NCI-H2227 treated with DMSO at 0.1 percent for 48 hours (cell line): ENCODE results near the gene RNF26.

ENCODE experiments used
- DNase-seq: peaks from one replicate; lab custom pipeline; 2025; lab: John Stamatoyannopoulos, UW

RNF26 gene

GRCh38 chr11:119334174-119334930, at the start of gene RNF26:
Gene RNF26, plus strand, starts transcription at chr11:119334527. Its CDS starts 596 bp downstream, at chr11:119335123.
- DNase-seq: peak; percentile 89

- DNase-seq: no peak
Measured at GRCh38 chr11:119285431-119285830, 48.9 kb upstream of the RNF26 start.

GRCh38 chr11:119288219-119288618, 46.1 kb upstream of the RNF26 start:
- no peak for DNase-seq

GRCh38 chr11:119290894-119291497, 43.3 kb upstream of the RNF26 start:
- DNase-seq: no peak

GRCh38 chr11:119293461-119293860, 40.9 kb upstream of the RNF26 start:
- DNase-seq: no peak

GRCh38 chr11:119295178-119295577, 39.1 kb upstream of the RNF26 start:
- no peak for DNase-seq

- DNase-seq: no peak
Measured at GRCh38 chr11:119297938-119298337, 36.4 kb upstream of the RNF26 start.

- DNase-seq: no peak
Measured at GRCh38 chr11:119298726-119299125, 35.6 kb upstream of the RNF26 start.

- no peak for DNase-seq
Measured at GRCh38 chr11:119299416-119299815, 34.9 kb upstream of the RNF26 start.

GRCh38 chr11:119300198-119300964, 33.9 kb upstream of the RNF26 start:
- no peak for DNase-seq

GRCh38 chr11:119303227-119303718, 31.1 kb upstream of the RNF26 start:
- DNase-seq: no peak

GRCh38 chr11:119305556-119306372, 28.6 kb upstream of the RNF26 start:
- no peak for DNase-seq

GRCh38 chr11:119306373-119306890, 27.9 kb upstream of the RNF26 start:
- no peak for DNase-seq

- DNase-seq: no peak
Measured at GRCh38 chr11:119307219-119307618, 27.1 kb upstream of the RNF26 start.

GRCh38 chr11:119307974-119308373, 26.4 kb upstream of the RNF26 start:
- no peak for DNase-seq

GRCh38 chr11:119309411-119309810, 24.9 kb upstream of the RNF26 start:
- no peak for DNase-seq

- DNase-seq: no peak
Measured at GRCh38 chr11:119309953-119310681, 24.2 kb upstream of the RNF26 start.

GRCh38 chr11:119310682-119311052, 23.7 kb upstream of the RNF26 start:
- DNase-seq: no peak

GRCh38 chr11:119314726-119315125, 19.6 kb upstream of the RNF26 start:
- peak; percentile 31 for DNase-seq

- DNase-seq: peak; percentile 31
Measured at GRCh38 chr11:119315131-119316015, 19.0 kb upstream of the RNF26 start.
